SK-N-SH treated with all-trans-retinoic acid at 6 μM for 48 hours (cell line): ENCODE measurements around the gene NR1H3.

Experiments used
- ATAC-seq: fragments of 200-7000 bp; cut with Tn5 transposase; 3 replicates; pipeline ENCODE4 v1.9.1; 2020; ENCODE audit warnings: mild to moderate bottlenecking, moderate library complexity
- ARNTL ChIP-seq: fragments of 450-650 bp; formaldehyde crosslinking; IDR thresholded peaks from 2 replicates; pipeline ENCODE4 v1.5.0; 2020; ENCODE audit warnings: low read depth, mild to moderate bottlenecking, moderate library complexity, borderline replicate concordance
- BACH2 ChIP-seq: fragments of 250-450 bp; sonication (Bioruptor Pico); IDR thresholded peaks from 2 replicates; pipeline ENCODE4 v1.9.0; 2021; ENCODE audit warnings: mild to moderate bottlenecking, borderline replicate concordance
- CSDC2 ChIP-seq: fragments of 250-450 bp; sonication (Bioruptor Pico); IDR thresholded peaks from 2 replicates; pipeline ENCODE4 v1.5.0; 2020; ENCODE audit warnings: mild to moderate bottlenecking, moderate library complexity
- ESRRG ChIP-seq: fragments of 250-450 bp; sonication (Bioruptor Pico); IDR thresholded peaks from 2 replicates; pipeline ENCODE4 v1.6.1; 2021; ENCODE audit warnings: mild to moderate bottlenecking
- GLIS3 ChIP-seq: fragments of 250-450 bp; sonication (Bioruptor Pico); IDR thresholded peaks from 2 replicates; pipeline ENCODE4 v1.5.0; 2020; ENCODE audit warnings: mild to moderate bottlenecking, moderate library complexity
- OSR1 ChIP-seq: fragments of 250-450 bp; sonication (Bioruptor Pico); IDR thresholded peaks from 2 replicates; pipeline ENCODE4 v1.8.0; 2022; ENCODE audit warnings: moderate library complexity, mild to moderate bottlenecking, inconsistent platforms
- PPARA ChIP-seq: fragments of 250-450 bp; sonication (Bioruptor Pico); IDR thresholded peaks from 2 replicates; pipeline ENCODE4 v1.5.0; 2020; ENCODE audit warnings: mild to moderate bottlenecking, borderline replicate concordance
- RARB ChIP-seq: fragments of 250-450 bp; sonication (Bioruptor Pico); IDR thresholded peaks from 2 replicates; pipeline ENCODE4 v1.8.0; 2021; ENCODE audit warnings: mild to moderate bottlenecking, moderate library complexity
- TCF4 ChIP-seq: fragments of 250-450 bp; sonication (Bioruptor Pico); IDR thresholded peaks from 2 replicates; pipeline ENCODE4 v1.8.0; 2021; ENCODE audit warnings: mild to moderate bottlenecking, moderate library complexity, borderline replicate concordance
- TOX ChIP-seq: fragments of 250-450 bp; sonication (Bioruptor Pico); IDR thresholded peaks from 2 replicates; pipeline ENCODE4 v1.8.0; 2021; ENCODE audit warnings: mild to moderate bottlenecking, moderate library complexity, borderline replicate concordance
- ZC3H10 ChIP-seq: fragments of 250-450 bp; sonication (Bioruptor Pico); IDR thresholded peaks from 2 replicates; pipeline ENCODE4 v1.5.1; 2021; ENCODE audit warnings: mild to moderate bottlenecking, moderate library complexity
- ZFP3 ChIP-seq: fragments of 250-450 bp; sonication (Bioruptor Pico); IDR thresholded peaks from 2 replicates; pipeline ENCODE4 v1.5.0; 2020; ENCODE audit warnings: mild to moderate bottlenecking, moderate library complexity
- ZFP30 ChIP-seq: fragments of 450-650 bp; formaldehyde crosslinking; IDR thresholded peaks from 2 replicates; pipeline ENCODE4 v1.5.0; 2022; ENCODE audit warnings: mild to moderate bottlenecking, moderate library complexity
- ZNF565 ChIP-seq: fragments of 450-650 bp; formaldehyde crosslinking; conservative IDR thresholded peaks from 2 replicates; pipeline ENCODE4 v1.5.0; 2020; ENCODE audit warnings: low read depth, mild to moderate bottlenecking, moderate library complexity
- ZNF70 ChIP-seq: fragments of 450-650 bp; formaldehyde crosslinking; IDR thresholded peaks from 2 replicates; pipeline ENCODE4 v1.5.0; 2020; ENCODE audit warnings: mild to moderate bottlenecking, moderate library complexity
- ZNF8 ChIP-seq: fragments of 450-650 bp; formaldehyde crosslinking; IDR thresholded peaks from 2 replicates; pipeline ENCODE4 v1.5.0; 2020; ENCODE audit warnings: mild to moderate bottlenecking, moderate library complexity
- TF ChIP-seq, protein P1 (sequence below): fragments of 250-450 bp; sonication (Bioruptor Pico); IDR thresholded peaks from 2 replicates; pipeline ENCODE4 v1.8.0; 2021; ENCODE audit warnings: low read depth, mild to moderate bottlenecking, moderate library complexity, borderline replicate concordance
- TF ChIP-seq, protein P2 (sequence below): fragments of 250-450 bp; sonication (Bioruptor Pico); IDR thresholded peaks from 2 replicates; pipeline ENCODE4 v1.8.0; 2020; ENCODE audit warnings: mild to moderate bottlenecking, moderate library complexity, borderline replicate concordance
- TF ChIP-seq, protein P3 (sequence below): fragments of 250-450 bp; sonication (Bioruptor Pico); IDR thresholded peaks from 2 replicates; pipeline ENCODE4 v1.5.0; 2020; ENCODE audit warnings: mild to moderate bottlenecking, moderate library complexity
- TF ChIP-seq, protein P4 (sequence below): fragments of 250-450 bp; sonication (Bioruptor Pico); IDR thresholded peaks from 2 replicates; pipeline ENCODE4 v1.5.1; 2021; ENCODE audit warnings: mild to moderate bottlenecking, moderate library complexity
- TF ChIP-seq, protein P5 (sequence below): fragments of 250-450 bp; sonication (Bioruptor Pico); IDR thresholded peaks from 2 replicates; pipeline ENCODE4 v1.5.1; 2020; ENCODE audit warnings: low read depth, mild to moderate bottlenecking, moderate library complexity

NR1H3 gene

DNA sequence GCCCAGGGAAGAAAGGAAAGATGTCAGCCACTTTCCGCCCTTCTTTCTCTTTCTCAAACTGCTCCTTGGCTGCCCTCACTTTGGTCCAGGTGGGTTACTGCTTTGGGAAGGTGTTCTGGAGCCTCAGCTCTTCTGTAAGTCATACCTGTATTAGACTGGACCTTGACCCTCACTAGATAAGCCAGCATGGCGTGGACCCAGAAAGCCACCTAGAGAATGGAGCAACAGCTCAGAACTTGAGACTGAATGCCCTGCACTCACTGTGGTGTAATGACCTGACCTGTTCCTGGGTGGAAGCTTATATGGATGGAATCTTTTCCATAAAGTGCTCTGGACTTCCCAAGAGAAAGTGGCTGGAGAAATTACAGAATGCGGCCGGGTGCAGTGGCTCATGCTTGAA, 24.7 kb upstream of the NR1H3 start:
- no peak for TF ChIP-seq ZNF8 (CRISPR knock-in tag)
- no peak for TF ChIP-seq TOX (CRISPR knock-in tag)
- no peak for TF ChIP-seq CSDC2 (CRISPR knock-in tag)
- TF ChIP-seq, protein P1, sequence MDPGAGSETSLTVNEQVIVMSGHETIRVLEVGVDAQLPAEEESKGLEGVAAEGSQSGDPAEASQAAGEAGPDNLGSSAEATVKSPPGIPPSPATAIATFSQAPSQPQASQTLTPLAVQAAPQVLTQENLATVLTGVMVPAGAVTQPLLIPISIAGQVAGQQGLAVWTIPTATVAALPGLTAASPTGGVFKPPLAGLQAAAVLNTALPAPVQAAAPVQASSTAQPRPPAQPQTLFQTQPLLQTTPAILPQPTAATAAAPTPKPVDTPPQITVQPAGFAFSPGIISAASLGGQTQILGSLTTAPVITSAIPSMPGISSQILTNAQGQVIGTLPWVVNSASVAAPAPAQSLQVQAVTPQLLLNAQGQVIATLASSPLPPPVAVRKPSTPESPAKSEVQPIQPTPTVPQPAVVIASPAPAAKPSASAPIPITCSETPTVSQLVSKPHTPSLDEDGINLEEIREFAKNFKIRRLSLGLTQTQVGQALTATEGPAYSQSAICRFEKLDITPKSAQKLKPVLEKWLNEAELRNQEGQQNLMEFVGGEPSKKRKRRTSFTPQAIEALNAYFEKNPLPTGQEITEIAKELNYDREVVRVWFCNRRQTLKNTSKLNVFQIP (CRISPR knock-in tag): no peak
- TF ChIP-seq, protein P2, sequence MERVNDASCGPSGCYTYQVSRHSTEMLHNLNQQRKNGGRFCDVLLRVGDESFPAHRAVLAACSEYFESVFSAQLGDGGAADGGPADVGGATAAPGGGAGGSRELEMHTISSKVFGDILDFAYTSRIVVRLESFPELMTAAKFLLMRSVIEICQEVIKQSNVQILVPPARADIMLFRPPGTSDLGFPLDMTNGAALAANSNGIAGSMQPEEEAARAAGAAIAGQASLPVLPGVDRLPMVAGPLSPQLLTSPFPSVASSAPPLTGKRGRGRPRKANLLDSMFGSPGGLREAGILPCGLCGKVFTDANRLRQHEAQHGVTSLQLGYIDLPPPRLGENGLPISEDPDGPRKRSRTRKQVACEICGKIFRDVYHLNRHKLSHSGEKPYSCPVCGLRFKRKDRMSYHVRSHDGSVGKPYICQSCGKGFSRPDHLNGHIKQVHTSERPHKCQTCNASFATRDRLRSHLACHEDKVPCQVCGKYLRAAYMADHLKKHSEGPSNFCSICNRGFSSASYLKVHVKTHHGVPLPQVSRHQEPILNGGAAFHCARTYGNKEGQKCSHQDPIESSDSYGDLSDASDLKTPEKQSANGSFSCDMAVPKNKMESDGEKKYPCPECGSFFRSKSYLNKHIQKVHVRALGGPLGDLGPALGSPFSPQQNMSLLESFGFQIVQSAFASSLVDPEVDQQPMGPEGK (CRISPR knock-in tag): no peak
- no peak for TF ChIP-seq ESRRG
- TF ChIP-seq ZFP30 (CRISPR knock-in tag): no peak
- TF ChIP-seq OSR1: no peak
- TF ChIP-seq, all 23 proteins: peak for 0
- ATAC-seq: no peak

DNA sequence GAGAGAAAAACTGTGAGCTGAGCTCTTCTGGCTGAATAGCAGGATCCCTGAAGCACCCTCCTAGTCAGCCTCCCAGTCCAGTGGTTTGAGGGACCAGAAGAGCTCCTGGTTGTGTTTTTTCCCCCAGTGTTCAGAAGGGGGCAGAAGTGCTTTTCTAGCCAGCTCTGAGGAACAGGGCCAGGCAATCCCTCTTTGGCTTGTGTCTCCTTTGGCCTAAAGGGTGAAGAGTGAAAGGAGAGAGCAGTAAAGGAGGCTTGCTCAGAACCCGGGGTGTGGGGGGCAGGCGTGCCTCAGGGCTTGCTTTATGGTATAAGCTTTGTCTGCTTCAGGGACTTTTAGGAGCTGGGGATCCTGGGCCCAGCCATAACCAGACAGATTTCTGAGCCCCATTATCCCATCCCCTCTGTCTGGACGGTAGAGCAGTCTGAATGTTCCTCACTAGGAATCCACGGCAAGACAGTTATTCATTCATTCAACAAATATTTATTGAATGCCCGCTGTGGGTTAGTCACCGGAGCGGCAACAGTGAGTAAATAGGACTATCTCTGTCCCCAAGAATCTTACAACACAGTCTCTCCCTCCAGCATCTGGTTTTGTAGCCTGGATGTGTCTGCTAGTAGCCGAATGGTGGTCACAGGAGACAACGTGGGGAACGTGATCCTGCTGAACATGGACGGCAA, 23.7 kb upstream of the NR1H3 start:
- ATAC-seq: peak; percentile 74
- TF ChIP-seq GLIS3 (no peak), TCF4 (CRISPR knock-in tag) (no peak), BACH2 (CRISPR knock-in tag) (no peak), RARB (CRISPR knock-in tag) (no peak), CSDC2 (CRISPR knock-in tag) (no peak), ZFP30 (CRISPR knock-in tag) (no peak), ZFP3 (CRISPR knock-in tag) (no peak), TOX (CRISPR knock-in tag) (no peak), ZNF8 (CRISPR knock-in tag) (no peak)
- TF ChIP-seq, protein P1 (CRISPR knock-in tag): no peak
- TF ChIP-seq, protein P3, sequence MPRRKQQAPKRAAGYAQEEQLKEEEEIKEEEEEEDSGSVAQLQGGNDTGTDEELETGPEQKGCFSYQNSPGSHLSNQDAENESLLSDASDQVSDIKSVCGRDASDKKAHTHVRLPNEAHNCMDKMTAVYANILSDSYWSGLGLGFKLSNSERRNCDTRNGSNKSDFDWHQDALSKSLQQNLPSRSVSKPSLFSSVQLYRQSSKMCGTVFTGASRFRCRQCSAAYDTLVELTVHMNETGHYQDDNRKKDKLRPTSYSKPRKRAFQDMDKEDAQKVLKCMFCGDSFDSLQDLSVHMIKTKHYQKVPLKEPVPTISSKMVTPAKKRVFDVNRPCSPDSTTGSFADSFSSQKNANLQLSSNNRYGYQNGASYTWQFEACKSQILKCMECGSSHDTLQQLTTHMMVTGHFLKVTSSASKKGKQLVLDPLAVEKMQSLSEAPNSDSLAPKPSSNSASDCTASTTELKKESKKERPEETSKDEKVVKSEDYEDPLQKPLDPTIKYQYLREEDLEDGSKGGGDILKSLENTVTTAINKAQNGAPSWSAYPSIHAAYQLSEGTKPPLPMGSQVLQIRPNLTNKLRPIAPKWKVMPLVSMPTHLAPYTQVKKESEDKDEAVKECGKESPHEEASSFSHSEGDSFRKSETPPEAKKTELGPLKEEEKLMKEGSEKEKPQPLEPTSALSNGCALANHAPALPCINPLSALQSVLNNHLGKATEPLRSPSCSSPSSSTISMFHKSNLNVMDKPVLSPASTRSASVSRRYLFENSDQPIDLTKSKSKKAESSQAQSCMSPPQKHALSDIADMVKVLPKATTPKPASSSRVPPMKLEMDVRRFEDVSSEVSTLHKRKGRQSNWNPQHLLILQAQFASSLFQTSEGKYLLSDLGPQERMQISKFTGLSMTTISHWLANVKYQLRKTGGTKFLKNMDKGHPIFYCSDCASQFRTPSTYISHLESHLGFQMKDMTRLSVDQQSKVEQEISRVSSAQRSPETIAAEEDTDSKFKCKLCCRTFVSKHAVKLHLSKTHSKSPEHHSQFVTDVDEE (CRISPR knock-in tag): no peak

DNA sequence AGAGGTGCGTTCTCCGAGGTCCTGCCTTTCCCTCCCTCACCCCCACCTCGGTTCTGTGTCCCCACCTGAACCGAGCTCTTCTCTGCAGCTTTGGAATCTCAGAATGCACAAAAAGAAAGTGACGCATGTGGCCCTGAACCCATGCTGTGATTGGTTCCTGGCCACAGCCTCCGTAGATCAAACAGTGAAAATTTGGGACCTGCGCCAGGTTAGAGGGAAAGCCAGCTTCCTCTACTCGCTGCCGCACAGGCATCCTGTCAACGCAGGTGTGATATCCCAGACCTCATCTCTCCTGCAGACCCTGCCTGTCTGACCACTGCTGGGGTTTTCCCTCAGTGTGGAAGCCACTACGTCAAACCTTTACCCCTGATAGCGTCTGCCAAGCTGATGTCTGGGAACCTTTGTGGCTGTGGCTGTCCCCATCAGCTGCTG, 23.1 kb upstream of the NR1H3 start:
- no peak; the same call in 2 of the 3 replicates for ATAC-seq
- no peak for TF ChIP-seq TOX (CRISPR knock-in tag)
- TF ChIP-seq PPARA (CRISPR knock-in tag): no peak
- TF ChIP-seq, protein P2 (CRISPR knock-in tag): no peak
- TF ChIP-seq ZNF70 (CRISPR knock-in tag): no peak
- TF ChIP-seq ZFP3 (CRISPR knock-in tag): no peak
- no peak for TF ChIP-seq ZFP30 (CRISPR knock-in tag)
- no peak for TF ChIP-seq GLIS3
- TF ChIP-seq ZC3H10 (CRISPR knock-in tag): no peak
- no peak for TF ChIP-seq TCF4 (CRISPR knock-in tag)
- no peak for TF ChIP-seq ARNTL (CRISPR knock-in tag)
- TF ChIP-seq, protein P4, sequence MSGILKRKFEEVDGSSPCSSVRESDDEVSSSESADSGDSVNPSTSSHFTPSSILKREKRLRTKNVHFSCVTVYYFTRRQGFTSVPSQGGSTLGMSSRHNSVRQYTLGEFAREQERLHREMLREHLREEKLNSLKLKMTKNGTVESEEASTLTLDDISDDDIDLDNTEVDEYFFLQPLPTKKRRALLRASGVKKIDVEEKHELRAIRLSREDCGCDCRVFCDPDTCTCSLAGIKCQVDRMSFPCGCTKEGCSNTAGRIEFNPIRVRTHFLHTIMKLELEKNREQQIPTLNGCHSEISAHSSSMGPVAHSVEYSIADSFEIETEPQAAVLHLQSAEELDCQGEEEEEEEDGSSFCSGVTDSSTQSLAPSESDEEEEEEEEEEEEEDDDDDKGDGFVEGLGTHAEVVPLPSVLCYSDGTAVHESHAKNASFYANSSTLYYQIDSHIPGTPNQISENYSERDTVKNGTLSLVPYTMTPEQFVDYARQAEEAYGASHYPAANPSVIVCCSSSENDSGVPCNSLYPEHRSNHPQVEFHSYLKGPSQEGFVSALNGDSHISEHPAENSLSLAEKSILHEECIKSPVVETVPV (CRISPR knock-in tag): no peak
- TF ChIP-seq, protein P5, sequence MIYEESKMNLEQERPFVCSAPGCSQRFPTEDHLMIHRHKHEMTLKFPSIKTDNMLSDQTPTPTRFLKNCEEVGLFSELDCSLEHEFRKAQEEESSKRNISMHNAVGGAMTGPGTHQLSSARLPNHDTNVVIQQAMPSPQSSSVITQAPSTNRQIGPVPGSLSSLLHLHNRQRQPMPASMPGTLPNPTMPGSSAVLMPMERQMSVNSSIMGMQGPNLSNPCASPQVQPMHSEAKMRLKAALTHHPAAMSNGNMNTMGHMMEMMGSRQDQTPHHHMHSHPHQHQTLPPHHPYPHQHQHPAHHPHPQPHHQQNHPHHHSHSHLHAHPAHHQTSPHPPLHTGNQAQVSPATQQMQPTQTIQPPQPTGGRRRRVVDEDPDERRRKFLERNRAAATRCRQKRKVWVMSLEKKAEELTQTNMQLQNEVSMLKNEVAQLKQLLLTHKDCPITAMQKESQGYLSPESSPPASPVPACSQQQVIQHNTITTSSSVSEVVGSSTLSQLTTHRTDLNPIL (CRISPR knock-in tag): no peak
- TF ChIP-seq ZNF565 (CRISPR knock-in tag): no peak
- no peak for TF ChIP-seq ESRRG
- no peak for TF ChIP-seq OSR1
- TF ChIP-seq, protein P1 (CRISPR knock-in tag): no peak
